Endothelial cell of umbilical vein (primary cell): Measurements from ENCODE around the gene SLC39A3.

Experiments
- CTCF ChIP-seq, 2 donors: IDR thresholded peaks; 1 replicate in 1 of 2; 2 replicates in 1 of 2; pipeline ENCODE4 v1.5.1; 2011; ENCODE audit warnings: low read length in 2 of 2, mild to moderate bottlenecking in 2 of 2, moderate library complexity in 2 of 2, control low read depth in 1 of 2, inconsistent platforms in 1 of 2, low read depth in 1 of 2; ENCODE audit not compliant: insufficient read depth in 1 of 2; ENCODE audit errors: extremely low read depth in 1 of 2
- EZH2 ChIP-seq: IDR thresholded peaks from 2 replicates; pipeline ENCODE4 v1.6.1; 2012; ENCODE audit warnings: borderline replicate concordance, low read depth, mild to moderate bottlenecking, moderate library complexity, low read length, inconsistent platforms; ENCODE audit not compliant: severe bottlenecking
- MAX ChIP-seq: IDR thresholded peaks from 2 replicates; pipeline ENCODE4 v1.6.1; 2011; ENCODE audit not compliant: insufficient read depth, insufficient read length
- MYC ChIP-seq: IDR thresholded peaks from one replicate; pipeline ENCODE4 v1.6.1; 2011; ENCODE audit warnings: mild to moderate bottlenecking, low read depth, low read length
- POLR2A ChIP-seq: IDR thresholded peaks from 2 replicates; pipeline ENCODE4 v1.6.1; 2012; ENCODE audit warnings: low read depth, mild to moderate bottlenecking, control low read depth, low read length
- POLR2AphosphoS5 ChIP-seq: IDR thresholded peaks from 2 replicates; pipeline ENCODE4 v1.6.1; 2012; ENCODE audit warnings: low read depth, mild to moderate bottlenecking, control low read depth, low read length, moderate library complexity; ENCODE audit not compliant: insufficient read depth

- TF ChIP-seq MAX = no peak
- no peak for TF ChIP-seq CTCF (IDR thresholded peaks at IDR 0.05; ENCODE audit: extremely low read depth in 1 of 2, insufficient read depth in 1 of 2, low read depth in 1 of 2, low read length in 2 of 2)
- no peak for TF ChIP-seq POLR2A
- TF ChIP-seq POLR2AphosphoS5 = no peak
- TF ChIP-seq EZH2 = no peak
- no peak for TF ChIP-seq MYC
Measured at GRCh38 chr19:2787115-2787514, 47.3 kb upstream of the SLC39A3 start.
